ENCODE results near the gene CREB3.

- TF ChIP-seq, protein P1, sequence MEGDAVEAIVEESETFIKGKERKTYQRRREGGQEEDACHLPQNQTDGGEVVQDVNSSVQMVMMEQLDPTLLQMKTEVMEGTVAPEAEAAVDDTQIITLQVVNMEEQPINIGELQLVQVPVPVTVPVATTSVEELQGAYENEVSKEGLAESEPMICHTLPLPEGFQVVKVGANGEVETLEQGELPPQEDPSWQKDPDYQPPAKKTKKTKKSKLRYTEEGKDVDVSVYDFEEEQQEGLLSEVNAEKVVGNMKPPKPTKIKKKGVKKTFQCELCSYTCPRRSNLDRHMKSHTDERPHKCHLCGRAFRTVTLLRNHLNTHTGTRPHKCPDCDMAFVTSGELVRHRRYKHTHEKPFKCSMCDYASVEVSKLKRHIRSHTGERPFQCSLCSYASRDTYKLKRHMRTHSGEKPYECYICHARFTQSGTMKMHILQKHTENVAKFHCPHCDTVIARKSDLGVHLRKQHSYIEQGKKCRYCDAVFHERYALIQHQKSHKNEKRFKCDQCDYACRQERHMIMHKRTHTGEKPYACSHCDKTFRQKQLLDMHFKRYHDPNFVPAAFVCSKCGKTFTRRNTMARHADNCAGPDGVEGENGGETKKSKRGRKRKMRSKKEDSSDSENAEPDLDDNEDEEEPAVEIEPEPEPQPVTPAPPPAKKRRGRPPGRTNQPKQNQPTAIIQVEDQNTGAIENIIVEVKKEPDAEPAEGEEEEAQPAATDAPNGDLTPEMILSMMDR (conservative IDR thresholded peaks at IDR 0.05; ENCODE audit: low read depth, low read length): no peak
- no peak for TF ChIP-seq MXI1 (IDR thresholded peaks at IDR 0.05; ENCODE audit: borderline replicate concordance, low read depth, low read length)
- TF ChIP-seq RFX5 (IDR thresholded peaks at IDR 0.05; ENCODE audit: low read depth, low read length): no peak
- TF ChIP-seq RAD21 (IDR thresholded peaks at IDR 0.05; ENCODE audit: low read length): no peak
- no peak for TF ChIP-seq SMC3 (IDR thresholded peaks at IDR 0.05; ENCODE audit: low read depth, low read length)
- no peak for TF ChIP-seq POLR2A (IDR thresholded peaks at IDR 0.05; ENCODE audit: low read depth, low read length)
- no peak for TF ChIP-seq USF2 (IDR thresholded peaks at IDR 0.05; ENCODE audit: low read depth, low read length)
- no peak for TF ChIP-seq FOS (IDR thresholded peaks at IDR 0.05; ENCODE audit: low read depth, low read length)
- TF ChIP-seq ELK1 (IDR thresholded peaks at IDR 0.05; ENCODE audit: borderline replicate concordance, low read depth, low read length): no peak
- TF ChIP-seq CHD1 (IDR thresholded peaks at IDR 0.05; ENCODE audit: low read depth, low read length): no peak
- no peak for TF ChIP-seq MAZ (IDR thresholded peaks at IDR 0.05; ENCODE audit: borderline replicate concordance, low read depth, low read length)
- no peak for TF ChIP-seq CEBPB (IDR thresholded peaks at IDR 0.05; ENCODE audit: low read depth, low read length)
- no peak for TF ChIP-seq BHLHE40 (IDR thresholded peaks at IDR 0.05; ENCODE audit: low read depth, low read length)
Observed at GRCh38 chr9:35708146-35708545, 24.3 kb upstream of the CREB3 start.

Measured in IMR-90 (cell line).